Fibroblast of villous mesenchyme (primary cell): ENCODE data around the gene C22orf15. TPM values are rescaled to one million over a fixed set of nuclear protein-coding genes. Genes with fewer than 3 reads are reported as not detected.

Source experiments
- DNase-seq: peaks from one replicate; pipeline ENCODE4 v3.0.0-alpha.2; 2010; ENCODE audit warnings: low read depth
- H3K4me3 ChIP-seq: 2 replicates; pipeline ENCODE4 v1.5.1; 2011; ENCODE audit warnings: low read depth, mild to moderate bottlenecking, low read length
- total RNA-seq: library from RNA; depleted of rRNA; stranded (reverse); fragments of >200 nt; gene quantifications from 2 replicates; pipeline ENCODE4 v1.2.3, GENCODE V29; 2012
- TF ChIP-seq, protein P1 (sequence below): IDR thresholded peaks from 2 replicates; pipeline ENCODE4 v1.5.1; 2012; ENCODE audit warnings: low read depth, mild to moderate bottlenecking, low read length; ENCODE audit not compliant: insufficient read depth

The C22orf15 gene
- total RNA-seq, 1 donor: 0.43 TPM

DNA sequence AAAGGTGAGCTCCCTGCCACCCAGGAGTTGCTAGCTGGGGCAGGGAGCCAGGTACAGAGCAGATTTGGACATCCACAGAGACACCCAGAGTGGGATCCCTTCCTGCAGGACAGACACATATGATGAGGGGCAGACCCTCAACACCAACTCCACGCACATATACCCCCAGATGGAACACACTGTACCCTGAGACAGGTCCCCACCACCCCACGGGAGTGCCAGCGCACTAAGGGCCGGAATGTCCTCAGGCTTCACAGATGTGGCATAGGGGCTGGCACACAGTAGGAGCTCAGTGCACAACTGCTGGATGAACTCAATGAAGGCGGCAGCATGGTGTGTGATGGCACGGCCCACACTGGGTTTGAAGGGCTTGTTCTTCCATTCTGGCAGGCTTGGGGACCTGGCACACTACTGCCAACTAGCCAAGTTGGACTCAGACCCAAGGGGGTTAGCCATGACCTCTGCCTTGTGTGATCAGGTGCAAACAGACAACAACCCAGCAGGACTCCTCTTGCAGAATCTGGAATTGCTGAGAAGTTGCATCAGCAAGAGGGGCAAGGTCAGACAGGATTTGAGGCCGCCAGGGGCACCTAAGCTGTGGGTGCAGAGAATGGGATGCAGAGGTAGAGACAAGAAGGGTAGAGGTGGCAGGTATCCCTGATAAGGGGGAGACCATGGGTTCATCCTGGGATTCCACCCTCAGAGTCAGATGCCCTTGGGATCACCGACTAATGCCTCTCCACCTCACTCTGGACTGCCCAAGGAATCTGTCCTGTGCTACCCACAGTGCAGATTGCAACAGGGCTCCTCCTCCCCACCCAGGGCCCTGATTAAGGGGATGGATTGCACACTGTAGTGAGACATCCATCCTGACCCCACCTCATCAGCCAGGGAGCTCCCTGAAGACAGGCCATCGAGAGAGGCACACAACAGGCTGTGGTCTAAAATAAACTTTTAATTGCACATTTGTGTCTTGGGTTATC, 2.4 kb downstream of the C22orf15 start:
- TF ChIP-seq, protein P1, sequence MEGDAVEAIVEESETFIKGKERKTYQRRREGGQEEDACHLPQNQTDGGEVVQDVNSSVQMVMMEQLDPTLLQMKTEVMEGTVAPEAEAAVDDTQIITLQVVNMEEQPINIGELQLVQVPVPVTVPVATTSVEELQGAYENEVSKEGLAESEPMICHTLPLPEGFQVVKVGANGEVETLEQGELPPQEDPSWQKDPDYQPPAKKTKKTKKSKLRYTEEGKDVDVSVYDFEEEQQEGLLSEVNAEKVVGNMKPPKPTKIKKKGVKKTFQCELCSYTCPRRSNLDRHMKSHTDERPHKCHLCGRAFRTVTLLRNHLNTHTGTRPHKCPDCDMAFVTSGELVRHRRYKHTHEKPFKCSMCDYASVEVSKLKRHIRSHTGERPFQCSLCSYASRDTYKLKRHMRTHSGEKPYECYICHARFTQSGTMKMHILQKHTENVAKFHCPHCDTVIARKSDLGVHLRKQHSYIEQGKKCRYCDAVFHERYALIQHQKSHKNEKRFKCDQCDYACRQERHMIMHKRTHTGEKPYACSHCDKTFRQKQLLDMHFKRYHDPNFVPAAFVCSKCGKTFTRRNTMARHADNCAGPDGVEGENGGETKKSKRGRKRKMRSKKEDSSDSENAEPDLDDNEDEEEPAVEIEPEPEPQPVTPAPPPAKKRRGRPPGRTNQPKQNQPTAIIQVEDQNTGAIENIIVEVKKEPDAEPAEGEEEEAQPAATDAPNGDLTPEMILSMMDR: no peak

DNA sequence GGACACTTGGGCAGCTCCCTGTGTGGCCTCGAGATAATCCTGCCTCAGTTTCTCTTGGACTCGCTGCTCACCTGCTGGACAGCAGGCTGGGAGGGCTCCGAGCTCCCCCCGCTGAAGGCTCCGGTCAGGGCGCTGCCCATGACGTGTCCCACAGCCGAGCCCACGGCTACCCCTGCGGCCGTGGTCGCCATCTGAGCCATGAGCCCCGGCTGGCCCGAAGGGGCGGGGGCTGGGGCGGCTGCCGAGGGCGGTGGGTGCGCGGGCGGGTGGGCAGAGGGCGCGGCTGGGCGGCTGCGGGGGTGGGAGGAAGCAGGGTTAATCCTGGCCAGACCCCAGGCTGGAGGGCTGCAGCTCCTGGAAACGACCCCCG, 4.5 kb downstream of the C22orf15 start:
- peak overlapping the region; percentile 73 for H3K4me3 ChIP-seq
- no peak for DNase-seq
- TF ChIP-seq, protein P1: no peak

More for the DNA sequence above, 2.4 kb downstream of the C22orf15 start:
- no peak for DNase-seq
- H3K4me3 ChIP-seq: no peak overlapping the region

DNA sequence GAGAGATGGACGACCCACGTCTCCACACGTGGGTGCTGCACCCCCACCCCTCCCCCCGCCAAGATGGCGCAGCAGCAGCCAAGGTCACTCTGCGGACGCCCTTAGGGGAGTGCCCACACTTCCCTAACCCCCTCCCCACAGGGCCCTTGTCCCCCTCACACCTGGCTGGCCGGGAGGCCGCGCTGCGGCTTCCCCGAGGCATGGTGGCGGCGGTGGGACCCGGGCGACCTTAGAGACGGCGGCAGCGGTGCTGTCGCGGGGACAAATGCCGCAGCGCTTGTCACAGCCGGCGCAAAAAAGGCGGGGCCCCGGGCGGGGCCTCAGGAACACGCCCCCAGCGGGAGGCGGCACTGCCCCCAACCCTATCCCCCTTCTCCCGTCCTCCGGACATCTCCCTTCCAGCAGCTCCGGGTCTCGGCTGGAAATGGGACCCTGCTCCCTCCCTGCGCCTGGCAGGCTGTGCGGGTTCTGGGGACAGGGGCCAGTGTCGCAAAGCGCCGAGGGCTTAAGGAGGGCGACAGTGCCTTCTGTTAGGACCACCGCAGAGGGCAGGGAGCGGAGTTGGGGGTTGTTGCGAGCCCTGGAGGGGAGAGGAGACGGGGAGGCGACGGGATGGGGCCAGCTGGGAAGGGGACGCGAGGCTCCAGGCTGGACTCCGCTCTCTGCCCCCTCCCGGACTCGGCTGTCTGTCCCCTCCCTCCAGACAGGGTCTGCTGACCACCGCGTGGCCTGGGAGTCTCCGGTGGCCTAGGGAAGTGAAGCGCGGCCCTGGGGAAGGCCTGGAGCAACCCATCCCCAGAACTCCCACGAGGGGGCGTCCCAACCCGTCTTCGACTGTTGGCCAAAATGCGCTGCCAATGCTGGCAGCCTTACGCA, 5.1 kb downstream of the C22orf15 start, which contains the start of gene CHCHD10:
CHCHD10 (minus strand) TSS at position 300 of the 876 bp plus-strand sequence; CDS start at position 202, 98 bp downstream.
- DNase-seq: peak; percentile 74
- peak within 1 kb of the TSS; percentile 73 for H3K4me3 ChIP-seq
- TF ChIP-seq, protein P1: peak; percentile 79

DNA sequence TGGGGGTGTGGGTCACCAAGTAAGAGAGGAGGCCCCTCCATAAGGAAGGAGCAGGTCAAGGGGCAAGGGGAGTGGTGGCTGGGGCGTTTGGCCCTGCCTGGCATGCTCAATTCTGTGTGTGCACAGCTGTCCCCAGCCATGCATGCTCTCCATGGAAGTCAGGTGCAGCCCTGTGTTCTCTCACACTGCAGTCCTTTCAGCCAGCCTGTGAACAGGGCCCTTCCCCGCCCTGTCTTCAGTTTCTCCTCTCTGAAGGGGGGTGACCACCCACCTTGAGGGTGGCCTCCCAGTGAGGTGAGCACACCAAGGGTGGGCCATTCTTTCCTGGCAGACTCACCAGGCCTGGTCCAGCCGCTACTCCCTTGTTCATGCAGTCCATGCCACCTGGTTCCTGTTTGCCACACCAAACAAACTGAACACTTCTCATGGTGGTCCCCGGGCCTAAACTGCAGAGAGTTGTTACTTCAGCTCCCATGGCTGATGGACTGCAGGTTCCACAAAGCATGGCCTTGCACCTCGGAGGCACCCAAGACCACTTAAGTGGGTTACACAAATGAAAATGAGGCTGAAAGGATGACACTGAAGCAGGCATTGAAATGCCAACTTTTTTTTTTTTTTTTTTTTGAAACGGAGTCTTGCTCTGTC, 6.7 kb downstream of the C22orf15 start:
- H3K4me3 ChIP-seq: no peak overlapping the region
- TF ChIP-seq, protein P1: no peak
- DNase-seq: no peak

DNA sequence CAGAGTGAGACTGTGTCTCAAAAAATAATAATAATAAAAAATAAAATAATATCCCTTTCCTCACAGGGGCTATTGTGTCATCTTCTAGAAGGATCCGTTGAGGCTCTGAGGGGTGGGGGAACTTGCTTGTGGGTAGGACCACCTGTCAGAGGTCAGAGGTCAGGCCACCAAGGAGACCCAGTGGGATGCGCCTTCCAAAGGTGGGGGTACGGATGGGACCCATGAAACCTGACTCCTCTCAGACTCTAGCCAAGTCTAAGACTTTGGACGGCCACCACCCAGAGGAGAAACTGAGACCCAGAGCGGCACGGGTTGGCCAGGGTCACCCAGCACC, 9.5 kb downstream of the C22orf15 start:
- H3K4me3 ChIP-seq: peak overlapping the region; percentile 39
- DNase-seq: no peak

More for the DNA sequence above, 9.5 kb downstream of the C22orf15 start:
- TF ChIP-seq, protein P1: no peak
